HEK293 (cell line): ENCODE data around the gene WIPF3.

Source experiments
- CTCF ChIA-PET: fragments of 350-600 bp; formaldehyde crosslinking; extraction: SDS; loops from one replicate; lab custom pipeline; 2021; ENCODE audit warnings: antibody characterized with exemption; lab: Yijun Ruan, JAX
- POLR2A ChIA-PET: fragments of 300-600 bp; formaldehyde crosslinking; extraction: SDS; loops from one replicate; lab custom pipeline; 2020; ENCODE audit warnings: antibody characterized with exemption, inconsistent platforms; lab: Yijun Ruan, JAX
- H3K27ac ChIP-seq: fragments of 200-500 bp; sonication (Bioruptor generic); 2 replicates; pipeline ENCODE4 v1.5.1; 2014; ENCODE audit warnings: low read depth, low read length, control low read depth, inconsistent platforms; ENCODE audit errors: extremely low read depth
- H3K36me3 ChIP-seq, 2 experiments: fragments of 200-500 bp in 1 of 2; sonication (Bioruptor generic) in 1 of 2; 1 replicate in 1 of 2; 2 replicates in 1 of 2; pipeline ENCODE4 v1.5.1; 2014 to 2017; ENCODE audit warnings: inconsistent platforms in 2 of 2, low read length in 2 of 2; ENCODE audit not compliant: control insufficient read depth in 2 of 2, insufficient read depth in 1 of 2
- H3K4me1 ChIP-seq: fragments of 200-500 bp; sonication (Bioruptor generic); 2 replicates; pipeline ENCODE4 v1.5.1; 2014; ENCODE audit warnings: mild to moderate bottlenecking, low read length, inconsistent platforms; ENCODE audit not compliant: control insufficient read depth, insufficient read depth
- H3K4me3 ChIP-seq: 2 replicates; pipeline ENCODE4 v1.5.1; 2011; ENCODE audit warnings: low read depth, mild to moderate bottlenecking, control low read depth, low read length, moderate library complexity
- H3K9me3 ChIP-seq: fragments of 200-500 bp; sonication (Bioruptor generic); 2 replicates; pipeline ENCODE4 v1.5.1; 2014; ENCODE audit warnings: low read depth, low read length, inconsistent platforms; ENCODE audit not compliant: control insufficient read depth, insufficient read depth
- MEIS1 ChIP-seq: sonication (generic); formaldehyde crosslinking; IDR thresholded peaks from 2 replicates; pipeline ENCODE4 v1.8.1; 2022; ENCODE audit warnings: missing genetic modification reagents, mild to moderate bottlenecking, borderline replicate concordance
- REST ChIP-seq: fragments of 450-650 bp; formaldehyde crosslinking; IDR thresholded peaks from 2 replicates; pipeline ENCODE4 v1.5.1; 2016; ENCODE audit warnings: missing biosample characterization, missing genetic modification characterization
- TCF7L2 ChIP-seq: IDR thresholded peaks from 2 replicates; pipeline ENCODE4 v1.6.1; 2011; ENCODE audit warnings: low read depth, mild to moderate bottlenecking, inconsistent platforms, low read length, moderate library complexity, borderline replicate concordance
- ZBTB48 ChIP-seq: fragments of 450-650 bp; formaldehyde crosslinking; IDR thresholded peaks from 2 replicates; pipeline ENCODE4 v1.5.1; 2016; ENCODE audit warnings: missing biosample characterization, missing genetic modification characterization
- ZFHX2 ChIP-seq: fragments of 450-650 bp; formaldehyde crosslinking; conservative IDR thresholded peaks from 2 replicates; pipeline ENCODE4 v1.5.1; 2016; ENCODE audit warnings: missing biosample characterization, missing genetic modification characterization
- ZNF221 ChIP-seq: fragments of 450-650 bp; formaldehyde crosslinking; IDR thresholded peaks from 2 replicates; pipeline ENCODE4 v1.5.1; 2017; ENCODE audit warnings: missing biosample characterization, missing genetic modification characterization, borderline replicate concordance
- ZNF248 ChIP-seq: fragments of 450-650 bp; formaldehyde crosslinking; IDR thresholded peaks from 2 replicates; pipeline ENCODE4 v1.5.1; 2017; ENCODE audit warnings: missing biosample characterization, missing genetic modification characterization
- ZNF311 ChIP-seq: fragments of 450-650 bp; formaldehyde crosslinking; IDR thresholded peaks from 2 replicates; pipeline ENCODE4 v1.5.1; 2017; ENCODE audit warnings: missing biosample characterization, missing genetic modification characterization, borderline replicate concordance
- ZNF398 ChIP-seq: fragments of 450-650 bp; formaldehyde crosslinking; IDR thresholded peaks from 2 replicates; pipeline ENCODE4 v1.5.1; 2017; ENCODE audit warnings: missing biosample characterization, missing genetic modification characterization
- ZNF488 ChIP-seq: fragments of 450-650 bp; formaldehyde crosslinking; IDR thresholded peaks from 2 replicates; pipeline ENCODE4 v1.5.1; 2016; ENCODE audit warnings: missing biosample characterization, missing genetic modification characterization
- ZNF654 ChIP-seq: fragments of 450-650 bp; formaldehyde crosslinking; IDR thresholded peaks from 2 replicates; pipeline ENCODE4 v1.5.1; 2016; ENCODE audit warnings: low read depth, missing biosample characterization, missing genetic modification characterization
- ZNF776 ChIP-seq: fragments of 450-650 bp; formaldehyde crosslinking; IDR thresholded peaks from 2 replicates; pipeline ENCODE4 v1.5.0; 2017; ENCODE audit warnings: missing biosample characterization, missing genetic modification characterization, borderline replicate concordance
- ZNF777 ChIP-seq: fragments of 450-650 bp; formaldehyde crosslinking; IDR thresholded peaks from 2 replicates; pipeline ENCODE4 v1.5.1; 2017; ENCODE audit warnings: missing biosample characterization, missing genetic modification characterization, borderline replicate concordance
- TF ChIP-seq, protein P1 (sequence below): fragments of 450-650 bp; formaldehyde crosslinking; conservative IDR thresholded peaks from 2 replicates; pipeline ENCODE4 v1.5.1; 2016; ENCODE audit warnings: low read depth, missing biosample characterization, missing genetic modification characterization

WIPF3 gene

GRCh38 chr7:29859524-29860185 lies 53.3 kb downstream of the WIPF3 start (continued):
- no peak for TF ChIP-seq REST (tag by site-specific recombination)
- no peak for TF ChIP-seq ZNF654 (tag by site-specific recombination)
- no peak for TF ChIP-seq ZNF777 (tag by site-specific recombination)
- TF ChIP-seq TCF7L2: no peak
- no peak for TF ChIP-seq ZNF776 (tag by site-specific recombination)
- TF ChIP-seq ZFHX2 (tag by site-specific recombination): no peak; the same call in 1 of the 2 replicates
- no peak for TF ChIP-seq ZNF398 (tag by site-specific recombination)
- TF ChIP-seq ZNF488 (tag by site-specific recombination): no peak
- TF ChIP-seq ZNF248: no peak
- no peak for TF ChIP-seq ZNF311 (tag by site-specific recombination)
- TF ChIP-seq ZNF221 (tag by site-specific recombination): no peak
- TF ChIP-seq, all 188 proteins: peak for 0

DNA sequence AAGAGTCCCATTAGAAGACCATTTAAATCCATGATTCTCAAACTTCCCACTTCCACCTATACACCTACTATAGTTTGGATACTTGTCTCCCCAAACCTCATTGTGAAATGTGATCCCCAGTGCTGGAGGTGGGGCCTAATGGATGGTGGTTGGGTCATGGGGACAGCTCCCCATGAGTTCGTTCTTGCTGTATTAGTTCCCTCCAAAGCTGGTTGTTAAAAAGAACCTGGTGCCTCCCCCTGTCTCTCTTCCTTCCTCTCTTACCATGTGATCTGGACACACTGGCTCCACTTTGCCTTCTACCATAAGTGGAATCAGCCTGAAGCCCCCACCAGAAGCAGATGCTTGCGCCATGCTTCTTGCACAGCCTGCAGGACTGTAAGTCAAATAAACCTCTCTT lies 53.9 kb downstream of the WIPF3 start:
- H3K9me3 ChIP-seq: no peaks in the 10 kb centered on the region
- no peak overlapping the region for H3K27ac ChIP-seq
- no peak overlapping the region for H3K4me3 ChIP-seq
- ChIA-PET POLR2A (no interaction called here), CTCF (interaction anchor here (1.1 kb wide), 1 partner anchor 13 kb away, joined by 4 read pairs; no protein-coding TSS in a partner anchor)
- no peaks in the 10 kb centered on the region for H3K36me3 ChIP-seq
- peaks cover 8% of the 10 kb centered on the region for H3K4me1 ChIP-seq
- TF ChIP-seq TCF7L2 (no peak), ZBTB48 (no peak), MEIS1 (no peak)
- TF ChIP-seq, protein P1, sequence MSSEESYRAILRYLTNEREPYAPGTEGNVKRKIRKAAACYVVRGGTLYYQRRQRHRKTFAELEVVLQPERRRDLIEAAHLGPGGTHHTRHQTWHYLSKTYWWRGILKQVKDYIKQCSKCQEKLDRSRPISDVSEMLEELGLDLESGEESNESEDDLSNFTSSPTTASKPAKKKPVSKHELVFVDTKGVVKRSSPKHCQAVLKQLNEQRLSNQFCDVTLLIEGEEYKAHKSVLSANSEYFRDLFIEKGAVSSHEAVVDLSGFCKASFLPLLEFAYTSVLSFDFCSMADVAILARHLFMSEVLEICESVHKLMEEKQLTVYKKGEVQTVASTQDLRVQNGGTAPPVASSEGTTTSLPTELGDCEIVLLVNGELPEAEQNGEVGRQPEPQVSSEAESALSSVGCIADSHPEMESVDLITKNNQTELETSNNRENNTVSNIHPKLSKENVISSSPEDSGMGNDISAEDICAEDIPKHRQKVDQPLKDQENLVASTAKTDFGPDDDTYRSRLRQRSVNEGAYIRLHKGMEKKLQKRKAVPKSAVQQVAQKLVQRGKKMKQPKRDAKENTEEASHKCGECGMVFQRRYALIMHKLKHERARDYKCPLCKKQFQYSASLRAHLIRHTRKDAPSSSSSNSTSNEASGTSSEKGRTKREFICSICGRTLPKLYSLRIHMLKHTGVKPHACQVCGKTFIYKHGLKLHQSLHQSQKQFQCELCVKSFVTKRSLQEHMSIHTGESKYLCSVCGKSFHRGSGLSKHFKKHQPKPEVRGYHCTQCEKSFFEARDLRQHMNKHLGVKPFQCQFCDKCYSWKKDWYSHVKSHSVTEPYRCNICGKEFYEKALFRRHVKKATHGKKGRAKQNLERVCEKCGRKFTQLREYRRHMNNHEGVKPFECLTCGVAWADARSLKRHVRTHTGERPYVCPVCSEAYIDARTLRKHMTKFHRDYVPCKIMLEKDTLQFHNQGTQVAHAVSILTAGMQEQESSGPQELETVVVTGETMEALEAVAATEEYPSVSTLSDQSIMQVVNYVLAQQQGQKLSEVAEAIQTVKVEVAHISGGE (tag by site-specific recombination): no peak
- TF ChIP-seq, all 188 proteins: peak for 0
